Small intestine (tissue), 7 donors: Measurements from ENCODE around the gene EIF1. TPM values are rescaled to one million over a fixed set of nuclear protein-coding genes. Genes with fewer than 3 reads are reported as not detected.
"Not testable (repeated sequence)": the region's sequence is repeated elsewhere in the genome, so short reads cannot be mapped to it uniquely, and the experiment has no call there.

Experiments used
- DNase-seq, 2 donors: peaks; one replicate each; pipeline versions ENCODE4 v3.0.0 to v3.0.0-alpha.2; 2013
- FAIRE-seq: peaks from 2 replicates; lab custom pipeline; 2012; peaks lifted over from hg19 to GRCh38; lab: Jason Lieb, UNC
- H3K27ac ChIP-seq, 3 donors: one replicate each; pipeline ENCODE4 v1.5.1; 2013; ENCODE audit warnings: low read length in 2 of 3, mild to moderate bottlenecking in 2 of 3, control low read depth in 1 of 3, inconsistent platforms in 1 of 3, low read depth in 1 of 3, moderate library complexity in 1 of 3
- H3K27me3 ChIP-seq, 3 donors: one replicate each; pipeline ENCODE4 v1.6.1; 2013; ENCODE audit warnings: low read length in 3 of 3, inconsistent platforms in 1 of 3; ENCODE audit not compliant: control insufficient read depth in 3 of 3, insufficient read depth in 3 of 3
- H3K36me3 ChIP-seq, 3 donors: one replicate each; pipeline ENCODE4 v1.6.1; 2013; ENCODE audit warnings: low read length in 3 of 3, inconsistent platforms in 1 of 3, low read depth in 1 of 3, mild to moderate bottlenecking in 1 of 3, moderate library complexity in 1 of 3; ENCODE audit not compliant: control insufficient read depth in 3 of 3, insufficient read depth in 2 of 3
- H3K4me1 ChIP-seq, 3 donors: one replicate each; pipeline ENCODE4 v1.6.1; 2013; ENCODE audit warnings: low read length in 2 of 3, inconsistent platforms in 1 of 3, low read depth in 1 of 3, mild to moderate bottlenecking in 1 of 3, moderate library complexity in 1 of 3; ENCODE audit not compliant: control insufficient read depth in 3 of 3, insufficient read depth in 2 of 3
- H3K4me3 ChIP-seq, 3 donors: one replicate each; pipeline ENCODE4 v1.5.1; 2013; ENCODE audit warnings: low read length in 3 of 3, control low read depth in 1 of 3, inconsistent platforms in 1 of 3, low read depth in 1 of 3, mild to moderate bottlenecking in 1 of 3, moderate library complexity in 1 of 3
- H3K9me3 ChIP-seq, 2 donors: one replicate each; pipeline ENCODE4 v1.6.1; 2013; ENCODE audit warnings: low read depth in 1 of 2, low read length in 1 of 2; ENCODE audit not compliant: control insufficient read depth in 2 of 2, insufficient read depth in 1 of 2
- WGBS, 3 donors: extraction: QIAGEN DNeasy Blood & Tissue Kit; methylation state at CpG; one replicate each; pipeline ENCODE4 v1.1.7; 2013; 5-methylcytosine and 5-hydroxymethylcytosine counted together
- polyA plus RNA-seq, 4 donors: library from polyadenylated mRNA; stranded (reverse) in 3 of 4; unstranded in 1 of 4; fragments of 200-250 nt in 3 of 4; fragments of 120-200 nt in 1 of 4; gene quantifications; one replicate each; pipeline versions ENCODE4 v1.2.1 to v1.2.3, GENCODE V29; 2013
- donor health status: healthy with polysubstance abuse.
- donor health status: control.
- donor health status: control.
- donor health status: Bipolar disorder and iron deficiency.
- donor health status: healthy.

Gene EIF1
- polyA plus RNA-seq, 4 donors, result 328 to 770 (median 618) TPM

DNA sequence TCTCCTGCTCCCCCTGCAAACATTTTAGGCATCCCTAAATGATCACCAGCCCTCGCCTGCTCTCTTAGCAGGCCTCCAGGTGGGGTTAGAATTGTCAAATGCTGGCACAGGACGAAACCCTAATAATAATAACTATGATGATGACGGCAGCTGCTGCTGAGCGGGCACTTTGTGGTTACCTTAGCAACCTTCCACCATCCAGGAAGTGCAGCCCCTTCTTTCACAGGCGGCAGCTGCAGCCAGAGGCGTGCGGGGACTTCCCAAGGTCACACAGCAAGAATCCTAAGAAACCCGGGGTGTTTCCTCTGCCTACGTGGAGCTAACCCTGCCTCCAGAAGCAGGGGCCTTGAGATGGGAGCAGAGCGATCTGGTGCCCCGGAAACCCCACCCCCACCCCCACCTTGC lies 22.4 kb upstream of the EIF1 start:
- H3K27me3 ChIP-seq, result no peaks in the 10 kb centered on the region
- WGBS, 3 donors, result 1 to 2% (median 1%) methylated on average over 11 of the region's 11 CpGs
- no peak for FAIRE-seq
- DNase-seq, result peak; percentile 42 to 74
- H3K9me3 ChIP-seq, result no peaks in the 10 kb centered on the region
- H3K36me3 ChIP-seq, result no peaks in the 10 kb centered on the region
- peaks cover 0 to 19% (median 3%) of the 10 kb centered on the region in 3 donors for H3K4me1 ChIP-seq
- peak overlapping the region in 2 of 3 donors; percentile 50 to 53 for H3K4me3 ChIP-seq
- H3K27ac ChIP-seq, result peak overlapping the region; percentile 53 to 92 (median 84)

DNA sequence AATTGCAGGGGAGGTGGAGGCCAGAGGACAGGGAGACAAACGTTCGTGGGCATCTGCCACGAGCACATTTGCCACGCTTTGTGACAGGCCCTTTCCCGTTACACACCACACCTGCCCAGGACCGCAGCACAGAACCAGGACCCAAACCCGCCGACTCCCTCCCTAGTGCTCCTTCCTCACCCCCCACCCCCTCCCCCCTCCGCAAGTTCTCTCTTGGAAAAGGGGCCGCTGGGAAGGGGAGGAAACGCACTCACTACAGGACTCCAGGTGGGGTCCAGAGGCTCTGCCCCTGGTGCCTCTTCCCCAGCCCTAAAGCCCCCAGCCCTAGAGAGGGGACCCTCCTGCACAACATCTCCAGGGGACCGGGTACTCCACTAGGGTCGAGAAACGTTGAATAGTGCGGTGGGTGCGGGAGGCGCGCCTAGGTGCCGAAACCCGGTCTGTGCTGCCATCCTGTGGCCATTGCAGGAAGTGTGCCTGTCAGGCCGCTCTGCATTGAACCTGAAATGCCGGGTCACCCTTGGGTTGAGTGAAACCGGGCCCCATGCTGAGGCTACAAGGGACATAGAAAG lies 21.9 kb upstream of the EIF1 start:
- 0 to 2% (median 0%) methylated on average over 16 to 23 of the region's 23 CpGs for WGBS, 3 donors
- FAIRE-seq (no peak), DNase-seq (peak; percentile 81 to 91)
- Histone ChIP-seq H3K36me3 (no peaks in the 10 kb centered on the region), H3K4me3 (peak overlapping the region in 2 of 3 donors; percentile 50 to 53), H3K9me3 (no peaks in the 10 kb centered on the region), H3K4me1 (peaks cover 0 to 19% (median 3%) of the 10 kb centered on the region in 3 donors), H3K27ac (peak overlapping the region; percentile 59 to 92 (median 84)), H3K27me3 (no peaks in the 10 kb centered on the region)

DNA sequence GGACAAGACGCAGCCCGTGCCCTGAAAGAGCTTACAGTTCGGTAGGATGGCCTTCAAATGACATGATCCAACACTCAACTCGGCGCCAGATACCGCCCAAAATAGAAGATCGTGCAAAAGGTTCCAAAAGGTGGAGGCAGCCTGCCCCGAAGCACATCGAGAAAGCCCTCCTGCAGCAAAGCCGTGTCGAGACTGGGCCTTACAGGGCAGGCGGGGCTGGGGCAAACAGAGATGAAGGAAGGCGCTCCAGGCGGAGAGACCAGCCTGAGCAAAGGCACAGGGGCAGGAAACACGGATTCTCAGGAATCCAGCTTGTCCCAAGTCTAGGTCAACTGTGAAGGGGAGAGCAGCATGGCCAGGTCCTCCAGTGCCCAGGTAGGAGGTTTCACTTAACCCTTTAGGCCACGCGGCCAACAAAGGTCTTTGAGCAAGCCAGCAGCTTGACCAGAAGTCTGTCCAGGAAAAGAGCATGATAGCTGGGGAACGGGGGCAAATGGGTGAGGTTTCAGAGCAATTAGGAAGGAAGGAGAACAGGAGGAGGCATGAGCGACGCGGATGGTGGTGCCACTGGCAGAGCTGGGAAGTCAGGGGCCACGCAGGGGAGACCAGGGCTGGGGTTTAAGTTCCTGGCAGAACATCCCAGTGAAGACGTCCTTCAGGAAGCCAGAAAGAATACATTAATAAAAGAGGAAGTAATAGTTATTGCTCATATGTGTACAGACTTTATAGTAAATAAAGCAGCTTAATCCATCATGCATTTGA lies 21.2 kb upstream of the EIF1 start:
- 50 to 57% (median 57%) methylated on average over 23 of the region's 23 CpGs for WGBS, 3 donors
- no peak for FAIRE-seq

GRCh38 chr17:41672153-41672552 lies 16.5 kb upstream of the EIF1 start:
- Histone ChIP-seq H3K27ac (no peak overlapping the region), H3K4me1 (peaks cover 0 to 24% (median 5%) of the 10 kb centered on the region in 3 donors), H3K36me3 (no peaks in the 10 kb centered on the region), H3K27me3 (no peaks in the 10 kb centered on the region), H3K4me3 (no peak overlapping the region), H3K9me3 (no peaks in the 10 kb centered on the region)
- 78 to 90% (median 87%) methylated on average over 7 of the region's 7 CpGs for WGBS, 3 donors
- FAIRE-seq (no peak), DNase-seq (no peak)

More for the DNA sequence above, 21.2 kb upstream of the EIF1 start:
- Histone ChIP-seq H3K9me3 (no peaks in the 10 kb centered on the region), H3K4me1 (peaks cover 0 to 19% (median 3%) of the 10 kb centered on the region in 3 donors), H3K36me3 (no peaks in the 10 kb centered on the region), H3K4me3 (no peak overlapping the region), H3K27ac (no peak overlapping the region), H3K27me3 (no peaks in the 10 kb centered on the region)
- no peak for DNase-seq

DNA sequence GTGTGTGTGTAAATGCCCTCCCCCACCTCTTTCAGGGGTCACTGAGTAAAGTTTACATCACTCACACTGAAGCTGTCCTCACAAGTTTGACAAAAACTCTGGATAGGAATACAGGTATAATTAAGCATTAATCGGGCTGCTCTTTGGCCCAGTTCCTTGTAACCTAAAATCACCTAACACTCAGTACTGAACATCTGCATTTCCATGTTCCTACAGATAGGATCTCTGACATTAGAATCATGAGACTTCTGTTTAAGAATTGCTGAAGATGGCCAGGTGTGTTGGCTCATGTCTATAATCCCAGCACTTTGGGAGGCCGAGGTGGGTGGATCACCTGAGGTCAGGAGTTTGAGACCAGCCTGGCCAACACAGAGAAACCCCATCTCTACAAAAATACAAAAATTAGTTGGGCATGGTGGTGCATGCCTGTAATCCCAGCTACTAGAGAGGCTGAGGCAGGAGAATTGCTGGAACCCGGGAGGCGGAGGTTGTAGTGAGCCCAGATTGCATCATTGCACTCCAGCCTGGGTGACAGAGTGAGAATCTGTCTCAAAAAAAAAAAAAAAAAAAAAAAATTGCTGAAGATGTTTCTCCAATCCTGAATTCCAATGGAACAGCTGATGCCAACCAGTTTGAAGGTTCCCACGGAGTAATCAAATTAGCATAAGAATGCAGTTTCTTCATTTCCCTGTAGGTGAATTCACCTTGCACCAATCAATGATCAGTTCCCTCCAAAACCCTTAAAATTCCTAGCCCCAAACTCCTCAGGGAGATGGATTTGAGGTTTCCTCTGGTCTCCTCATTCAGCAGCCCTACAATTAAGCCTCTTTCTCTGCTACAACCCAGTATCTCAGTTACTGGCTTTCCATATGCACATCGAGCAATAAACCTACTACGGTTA lies 13.3 kb upstream of the EIF1 start:
- not testable (repeated sequence) for H3K27me3 ChIP-seq, H3K27ac ChIP-seq, H3K4me3 ChIP-seq, FAIRE-seq, DNase-seq, H3K36me3 ChIP-seq, H3K9me3 ChIP-seq
- peaks cover 0 to 20% (median 5%) of the 10 kb centered on the region in 3 donors for H3K4me1 ChIP-seq
- WGBS, 3 donors, result 50 to 73% (median 64%) methylated on average over 7 of the region's 7 CpGs

DNA sequence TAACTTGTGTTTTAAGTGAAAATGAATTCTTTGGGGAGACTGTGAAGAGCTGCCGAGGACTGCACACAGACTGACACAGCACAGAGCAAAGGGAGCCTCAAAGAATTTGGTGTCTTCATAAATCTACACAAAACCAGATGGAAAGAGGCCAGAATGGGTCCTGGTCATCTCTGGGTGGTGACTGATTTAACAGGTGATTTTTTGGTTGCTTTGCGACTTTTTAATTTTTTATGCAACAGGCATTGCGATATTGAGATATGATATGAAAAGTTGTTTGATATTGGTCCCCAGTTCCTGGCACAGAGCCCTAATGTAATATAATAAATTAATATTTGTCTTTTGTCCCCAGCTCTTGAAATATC lies 12.6 kb upstream of the EIF1 start:
- Histone ChIP-seq H3K27me3 (no peaks in the 10 kb centered on the region), H3K4me1 (peaks cover 0 to 20% (median 5%) of the 10 kb centered on the region in 3 donors), H3K27ac (no peak overlapping the region), H3K4me3 (no peak overlapping the region), H3K9me3 (no peaks in the 10 kb centered on the region), H3K36me3 (no peaks in the 10 kb centered on the region)
- no peak for DNase-seq
- 22 to 64% (median 37%) methylated on average over 3 of the region's 3 CpGs for WGBS, 3 donors
- no peak for FAIRE-seq

GRCh38 chr17:41678411-41678906 lies 10.2 kb upstream of the EIF1 start:
- H3K4me3 ChIP-seq, result peak overlapping the region in 2 of 3 donors; percentile 2 to 24
- H3K27ac ChIP-seq, result peak overlapping the region; percentile 29 to 81 (median 75)
- WGBS, 3 donors, result 76 to 86% (median 80%) methylated on average over 2 of the region's 2 CpGs
- FAIRE-seq (no peak), DNase-seq (no peak)
- H3K9me3 ChIP-seq, result no peaks in the 10 kb centered on the region
- peaks cover 0 to 20% (median 5%) of the 10 kb centered on the region in 3 donors for H3K4me1 ChIP-seq
- H3K36me3 ChIP-seq, result no peaks in the 10 kb centered on the region
- no peaks in the 10 kb centered on the region for H3K27me3 ChIP-seq
